Forelimb muscle (tissue), 1 donor: Measurements from ENCODE around the gene RAPSN. TPM values are rescaled to one million over a fixed set of nuclear protein-coding genes. Genes with fewer than 3 reads are reported as not detected.

Source experiments
- DNase-seq: peaks from one replicate; pipeline ENCODE4 v3.0.0-alpha.2; 2013; ENCODE audit warnings: low read depth
- polyA plus RNA-seq: library from polyadenylated mRNA; unstranded; fragments of 120-200 nt; gene quantifications from one replicate; pipeline ENCODE4 v1.2.1, GENCODE V29; 2013; ENCODE audit not compliant: insufficient read length

RAPSN gene
- polyA plus RNA-seq, 1 donor, result 93.1 TPM

- no peak for DNase-seq
Observed at GRCh38 chr11:47434011-47434786, 14.7 kb downstream of the RAPSN start.

- DNase-seq, result no peak
Observed at GRCh38 chr11:47433157-47433556, 15.8 kb downstream of the RAPSN start.

- DNase-seq, result no peak
Observed at GRCh38 chr11:47431356-47432083, 17.4 kb downstream of the RAPSN start.

DNA sequence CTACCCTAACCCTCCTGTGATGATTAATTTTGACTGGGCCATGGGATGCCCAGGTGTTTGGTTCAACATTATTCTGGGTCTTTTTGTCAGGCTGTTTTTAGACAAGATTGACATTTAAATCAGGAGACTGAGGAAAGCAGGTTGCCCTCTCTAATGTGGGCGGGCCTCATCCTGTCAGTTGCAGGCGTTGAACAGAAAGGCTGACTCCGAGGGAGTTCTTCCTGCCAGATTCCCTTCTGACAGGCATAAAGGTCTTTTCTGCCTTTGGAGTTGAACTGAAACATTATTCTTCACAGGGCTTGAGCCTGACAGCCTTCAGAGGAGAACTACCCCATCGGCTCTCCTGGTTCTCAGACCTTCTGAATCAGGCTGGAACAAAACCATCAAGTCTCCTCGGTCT is 18.4 kb downstream of the RAPSN start:
- no peak for DNase-seq

DNA sequence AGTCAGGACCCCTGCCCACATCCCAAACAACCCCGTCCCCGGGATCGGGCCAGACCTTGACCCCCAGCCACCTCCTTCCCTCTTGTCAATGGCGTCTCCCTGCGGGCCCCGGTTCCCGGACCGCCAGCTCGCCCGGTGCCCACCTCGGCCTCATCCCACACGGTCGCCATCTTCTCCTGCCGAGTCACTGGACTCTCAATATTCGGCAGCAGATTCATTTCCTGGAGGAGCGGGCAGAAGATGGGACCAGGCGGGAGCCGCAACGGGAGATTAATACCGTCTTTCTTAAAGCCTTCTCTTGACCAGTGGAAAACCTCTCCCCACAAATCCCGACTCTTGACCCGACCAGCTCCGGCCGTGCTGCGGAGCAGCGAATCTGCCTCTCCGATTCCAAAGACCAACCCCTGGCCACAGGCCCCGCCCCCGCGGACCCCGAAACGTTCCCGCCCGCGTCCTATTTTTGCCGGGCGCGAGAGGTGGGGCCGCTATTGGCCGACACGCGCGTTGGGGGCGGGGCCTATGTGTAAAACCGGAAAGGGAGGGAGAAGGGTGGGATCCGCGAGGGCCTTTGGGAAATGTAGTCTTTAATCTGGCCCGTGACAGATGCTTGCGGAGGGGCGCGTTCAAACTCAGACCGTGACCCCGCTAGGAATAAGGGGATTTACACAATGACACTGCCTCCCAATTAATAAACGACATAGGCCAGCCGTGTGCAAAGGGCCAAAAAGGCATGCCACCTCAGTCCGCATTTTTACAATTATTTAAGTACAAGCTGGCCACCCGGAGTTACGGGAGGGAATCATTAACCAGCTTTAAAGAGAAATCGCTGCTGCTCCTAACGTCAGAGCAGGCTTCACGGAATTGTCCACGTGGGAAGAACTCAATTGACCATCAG is 22.6 kb downstream of the RAPSN start, which contains the start of gene PSMC3:
Gene PSMC3 (minus strand): TSS at position 378 of the 895 bp plus-strand sequence. CDS start 160 bp downstream, at position 218.
- DNase-seq, result peak; percentile 82

- DNase-seq, result no peak
Observed at GRCh38 chr11:47425611-47426010, 23.3 kb downstream of the RAPSN start.

DNA sequence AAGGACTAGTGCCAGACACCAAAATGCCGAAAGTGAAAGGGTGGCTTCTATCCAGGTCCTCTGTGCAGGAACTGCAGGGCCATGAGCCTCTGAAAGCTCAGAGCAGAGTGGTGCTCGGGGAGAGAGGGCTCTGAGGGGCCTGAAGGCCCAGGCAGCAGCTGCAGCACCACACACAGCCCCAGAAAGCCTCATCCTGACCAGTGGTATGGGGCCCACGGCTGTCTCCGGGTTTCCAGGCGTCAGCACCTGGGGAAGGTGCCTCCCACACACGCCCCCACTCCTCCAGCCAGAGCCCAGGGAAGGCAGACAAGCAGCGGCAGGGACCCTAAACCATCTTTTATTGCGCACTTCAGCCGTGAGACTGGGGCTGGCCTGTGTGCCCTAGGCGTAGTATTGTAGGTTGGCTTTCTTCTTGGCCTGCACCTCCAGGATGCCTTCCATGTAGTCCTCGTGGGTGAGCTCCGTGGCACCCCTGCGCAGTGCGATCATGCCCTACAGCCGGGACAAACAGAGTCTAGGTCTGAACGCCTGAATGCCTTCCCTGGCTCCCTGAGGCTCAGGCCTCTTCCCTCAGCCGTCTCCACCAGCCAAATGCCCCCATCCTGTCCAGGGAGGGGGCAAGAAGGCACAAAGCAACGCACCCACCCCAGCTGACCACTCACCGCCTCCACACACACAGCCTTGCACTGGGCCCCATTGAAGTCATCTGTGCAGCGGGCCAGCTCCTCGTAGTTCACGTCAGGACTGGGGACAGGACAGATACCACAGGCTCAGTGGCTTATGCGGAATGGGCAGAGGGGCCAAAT is 30.3 kb downstream of the RAPSN start:
- no peak for DNase-seq

GRCh38 chr11:47417712-47418111 is 31.2 kb downstream of the RAPSN start:
- DNase-seq, result no peak

DNA sequence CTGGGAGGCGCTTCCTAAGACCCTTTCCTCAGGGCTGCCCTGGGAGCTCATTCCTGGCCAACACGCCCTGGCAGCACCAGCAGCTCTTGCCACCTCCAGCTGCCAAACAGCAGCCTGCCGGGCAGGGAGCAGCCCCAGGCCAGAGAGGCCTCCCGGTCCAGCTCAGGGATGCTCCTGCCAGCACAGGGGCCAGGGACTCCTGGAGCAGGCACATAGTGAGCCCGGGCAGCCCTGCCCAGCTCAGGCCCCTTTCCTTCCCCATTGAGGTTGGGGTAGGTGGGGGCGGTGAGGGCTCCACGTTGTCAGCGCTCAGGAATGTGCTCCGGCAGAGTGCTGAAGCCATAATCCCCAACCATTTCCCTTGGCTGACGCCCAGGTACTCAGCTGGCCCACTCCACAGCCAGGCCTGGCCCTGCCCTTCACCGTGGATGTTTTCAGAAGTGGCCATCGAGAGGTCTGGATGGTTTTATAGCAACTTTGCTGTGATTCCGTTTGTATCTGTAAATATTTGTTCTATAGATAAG is 32.9 kb downstream of the RAPSN start:
- no peak for DNase-seq

DNA sequence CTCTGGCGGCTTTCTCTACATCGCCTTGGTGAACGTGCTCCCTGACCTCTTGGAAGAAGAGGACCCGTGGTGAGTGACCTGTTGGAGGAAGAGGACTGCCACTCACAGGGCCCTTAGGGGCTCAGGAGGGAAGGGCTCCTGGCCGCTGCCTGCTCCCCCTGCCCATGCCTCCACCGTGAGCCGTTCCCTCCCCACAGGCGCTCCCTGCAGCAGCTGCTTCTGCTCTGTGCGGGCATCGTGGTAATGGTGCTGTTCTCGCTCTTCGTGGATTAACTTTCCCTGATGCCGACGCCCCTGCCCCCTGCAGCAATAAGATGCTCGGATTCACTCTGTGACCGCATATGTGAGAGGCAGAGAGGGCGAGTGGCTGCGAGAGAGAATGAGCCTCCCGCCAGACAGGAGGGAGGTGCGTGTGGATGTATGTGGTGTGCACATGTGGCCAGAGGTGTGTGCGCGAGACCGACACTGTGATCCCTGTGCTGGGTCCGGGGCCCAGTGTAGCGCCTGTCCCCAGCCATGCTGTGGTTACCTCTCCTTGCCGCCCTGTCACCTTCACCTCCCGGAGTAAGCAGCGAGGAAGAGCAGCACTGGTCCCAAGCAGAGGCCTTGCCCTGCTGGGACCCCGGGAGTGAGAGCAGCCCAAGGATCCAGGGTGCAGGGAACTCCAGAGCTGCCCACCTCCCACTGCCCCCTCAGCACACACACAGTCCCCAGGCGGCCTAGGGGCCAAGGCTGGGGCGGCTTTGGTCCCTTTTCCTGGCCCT is 33.7 kb downstream of the RAPSN start:
- DNase-seq, result no peak

DNA sequence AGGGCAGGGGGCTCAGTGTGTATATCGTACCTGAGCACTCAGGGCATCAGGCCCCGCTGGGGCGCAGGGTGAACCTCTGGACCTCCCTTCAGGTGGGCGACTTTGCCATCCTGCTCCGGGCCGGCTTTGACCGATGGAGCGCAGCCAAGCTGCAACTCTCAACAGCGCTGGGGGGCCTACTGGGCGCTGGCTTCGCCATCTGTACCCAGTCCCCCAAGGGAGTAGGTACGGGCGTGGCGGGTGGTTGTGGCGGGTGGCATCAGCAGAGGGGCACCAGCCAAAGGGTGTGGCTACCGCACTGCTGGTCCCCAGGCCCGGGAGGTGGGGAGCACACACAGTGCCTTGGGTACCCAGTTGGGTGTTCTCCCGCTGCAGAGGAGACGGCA is 34.3 kb downstream of the RAPSN start:
- DNase-seq, result no peak

DNA sequence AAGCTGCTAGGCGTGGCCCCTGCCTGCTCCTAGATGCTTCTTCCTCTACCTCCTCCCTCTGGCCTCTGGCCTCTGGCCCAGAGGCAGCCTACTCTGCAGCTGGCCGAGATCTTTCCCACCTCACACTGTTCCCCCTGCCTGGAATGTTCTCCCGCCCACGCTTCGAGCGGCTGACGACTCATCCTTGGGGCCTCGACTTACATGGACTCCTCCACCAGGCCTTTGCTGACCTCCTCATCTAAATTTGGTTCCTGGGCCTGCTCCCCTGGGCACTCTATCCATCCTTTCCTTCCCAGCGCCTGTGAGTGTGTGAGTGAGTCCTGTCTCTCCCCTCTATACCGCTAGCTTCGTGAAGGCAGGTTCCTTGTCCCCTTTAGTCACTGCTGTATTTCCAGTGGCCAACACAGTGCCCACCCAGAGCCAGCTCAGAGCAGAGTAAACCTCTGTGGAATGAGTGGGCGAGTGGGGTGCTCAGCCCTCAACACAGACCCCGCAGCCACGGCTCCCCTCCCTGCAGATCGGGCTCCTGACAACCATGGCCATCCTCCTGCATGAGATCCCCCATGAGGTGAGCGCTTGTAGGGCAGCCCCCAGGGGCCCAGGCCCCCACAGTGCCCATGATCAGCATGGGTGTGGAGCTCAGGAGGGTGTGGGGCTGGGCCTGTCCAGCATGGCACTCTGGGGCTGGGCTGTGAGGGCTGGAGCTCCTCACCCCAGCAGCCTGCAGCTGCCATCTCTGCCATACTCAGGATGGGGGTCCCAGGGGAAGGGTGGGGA is 34.8 kb downstream of the RAPSN start:
- no peak for DNase-seq

GRCh38 chr11:47413351-47413750 is 35.6 kb downstream of the RAPSN start:
- no peak for DNase-seq

DNA sequence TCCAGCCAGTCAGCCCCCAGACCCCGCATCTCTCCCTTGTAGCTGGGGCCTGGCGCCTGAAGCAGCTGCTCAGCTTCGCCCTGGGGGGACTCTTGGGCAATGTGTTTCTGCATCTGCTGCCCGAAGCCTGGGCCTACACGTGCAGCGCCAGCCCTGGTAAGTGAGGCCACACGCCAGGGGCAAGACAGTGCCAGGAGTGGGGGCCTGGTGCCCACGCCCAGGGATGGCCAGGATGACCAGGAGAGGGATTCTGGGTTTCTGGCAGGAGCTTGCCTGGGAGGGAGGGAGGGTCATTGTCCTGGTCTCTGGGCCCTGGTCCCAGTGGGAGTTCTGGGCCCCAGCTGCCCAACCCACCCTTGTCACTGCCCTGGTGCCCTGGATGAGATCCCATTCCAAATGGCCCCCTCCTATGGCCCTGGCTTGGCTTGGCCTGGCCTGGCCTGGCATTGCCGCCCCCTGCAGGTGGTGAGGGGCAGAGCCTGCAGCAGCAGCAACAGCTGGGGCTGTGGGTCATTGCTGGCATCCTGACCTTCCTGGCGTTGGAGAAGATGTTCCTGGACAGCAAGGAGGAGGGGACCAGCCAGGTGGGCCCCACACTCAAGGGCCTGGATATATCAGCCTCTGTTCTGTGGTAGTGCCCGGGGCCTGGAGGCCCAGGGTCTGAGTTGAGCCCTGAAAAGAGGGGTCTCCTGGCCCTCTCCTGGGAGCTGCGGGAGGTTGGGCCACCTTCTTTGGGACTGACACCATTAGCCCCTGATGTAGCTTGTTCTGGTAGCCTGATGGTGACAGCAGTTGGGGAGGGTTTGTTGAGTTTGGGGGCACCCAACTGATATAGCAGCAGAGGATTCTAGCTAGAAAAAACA is 36.8 kb downstream of the RAPSN start:
- DNase-seq, result no peak

- no peak for DNase-seq
Observed at GRCh38 chr11:47410370-47411264, 38.3 kb downstream of the RAPSN start.

- DNase-seq, result no peak
Observed at GRCh38 chr11:47409440-47410369, 39.2 kb downstream of the RAPSN start.
